PFSK-1 (cell line): Measurements from ENCODE around the gene SUCO.

Source experiments
- FOXP2 ChIP-seq: optimal IDR thresholded peaks from 2 replicates; pipeline ENCODE3; 2011; ENCODE audit warnings: borderline replicate concordance, control low read depth, inconsistent platforms; ENCODE audit not compliant: insufficient read depth; ENCODE audit errors: extremely low read length, extremely low read depth
- POLR2AphosphoS5 ChIP-seq: IDR thresholded peaks from 2 replicates; pipeline ENCODE4 v1.6.1; 2012; ENCODE audit warnings: low read depth, mild to moderate bottlenecking, control low read depth, low read length, moderate library complexity
- REST ChIP-seq, 2 experiments: IDR thresholded peaks; 2 replicates each; pipeline versions ENCODE4 v1.6.1 to v1.8.0; 2011 to 2012; ENCODE audit warnings: low read depth in 2 of 2, low read length in 2 of 2, control low read depth in 1 of 2, inconsistent platforms in 1 of 2, mild to moderate bottlenecking in 1 of 2, moderate library complexity in 1 of 2; ENCODE audit not compliant: insufficient read depth in 1 of 2
- SIN3A ChIP-seq: IDR thresholded peaks from 2 replicates; pipeline ENCODE4 v1.6.1; 2012; ENCODE audit warnings: mild to moderate bottlenecking, low read length, moderate library complexity, borderline replicate concordance; ENCODE audit not compliant: insufficient read depth
- TAF1 ChIP-seq: IDR thresholded peaks from 2 replicates; pipeline ENCODE4 v1.6.1; 2012; ENCODE audit warnings: low read length, control low read depth, borderline replicate concordance; ENCODE audit not compliant: insufficient read depth

Gene SUCO

GRCh38 chr1:172629638-172630037 is 96.7 kb downstream of the SUCO start:
- no peak for TF ChIP-seq FOXP2
- TF ChIP-seq SIN3A: no peak
- no peak for TF ChIP-seq TAF1
- TF ChIP-seq POLR2AphosphoS5: no peak
- TF ChIP-seq REST (IDR thresholded peaks at IDR 0.05; ENCODE audit: insufficient read depth in 1 of 2, low read depth in 2 of 2, low read length in 2 of 2): no peak

GRCh38 chr1:172630056-172630818 is 97.3 kb downstream of the SUCO start:
- TF ChIP-seq FOXP2: no peak

GRCh38 chr1:172630868-172631267 is 97.9 kb downstream of the SUCO start:
- no peak for TF ChIP-seq POLR2AphosphoS5
- TF ChIP-seq TAF1: no peak
- TF ChIP-seq FOXP2: no peak
- no peak for TF ChIP-seq SIN3A
- no peak for TF ChIP-seq REST (IDR thresholded peaks at IDR 0.05; ENCODE audit: insufficient read depth in 1 of 2, low read depth in 2 of 2, low read length in 2 of 2)

GRCh38 chr1:172637522-172637921 is 104.6 kb downstream of the SUCO start:
- TF ChIP-seq POLR2AphosphoS5 (no peak), TAF1 (no peak; the same call in 1 of the 2 replicates)

- TF ChIP-seq POLR2AphosphoS5: no peak
- no peak for TF ChIP-seq TAF1
Observed at GRCh38 chr1:172638249-172638648, 105.3 kb downstream of the SUCO start.

- TF ChIP-seq TAF1 (no peak), FOXP2 (no peak), SIN3A (no peak), POLR2AphosphoS5 (no peak), REST (IDR thresholded peaks at IDR 0.05; ENCODE audit: insufficient read depth in 1 of 2, low read depth in 2 of 2, low read length in 2 of 2) (no peak)
Observed at GRCh38 chr1:172638885-172639831, 106.2 kb downstream of the SUCO start.

GRCh38 chr1:172640111-172640510 is 107.2 kb downstream of the SUCO start:
- TF ChIP-seq TAF1: no peak
- no peak for TF ChIP-seq SIN3A
